GM12801 (cell line): Measurements from ENCODE around the gene SPATA31E1.

ENCODE experiments used
- CTCF ChIP-seq: IDR thresholded peaks from one replicate; pipeline ENCODE4 v1.5.1; 2011; ENCODE audit warnings: control low read depth; ENCODE audit not compliant: insufficient read length; ENCODE audit errors: extremely low read depth

The SPATA31E1 gene

DNA sequence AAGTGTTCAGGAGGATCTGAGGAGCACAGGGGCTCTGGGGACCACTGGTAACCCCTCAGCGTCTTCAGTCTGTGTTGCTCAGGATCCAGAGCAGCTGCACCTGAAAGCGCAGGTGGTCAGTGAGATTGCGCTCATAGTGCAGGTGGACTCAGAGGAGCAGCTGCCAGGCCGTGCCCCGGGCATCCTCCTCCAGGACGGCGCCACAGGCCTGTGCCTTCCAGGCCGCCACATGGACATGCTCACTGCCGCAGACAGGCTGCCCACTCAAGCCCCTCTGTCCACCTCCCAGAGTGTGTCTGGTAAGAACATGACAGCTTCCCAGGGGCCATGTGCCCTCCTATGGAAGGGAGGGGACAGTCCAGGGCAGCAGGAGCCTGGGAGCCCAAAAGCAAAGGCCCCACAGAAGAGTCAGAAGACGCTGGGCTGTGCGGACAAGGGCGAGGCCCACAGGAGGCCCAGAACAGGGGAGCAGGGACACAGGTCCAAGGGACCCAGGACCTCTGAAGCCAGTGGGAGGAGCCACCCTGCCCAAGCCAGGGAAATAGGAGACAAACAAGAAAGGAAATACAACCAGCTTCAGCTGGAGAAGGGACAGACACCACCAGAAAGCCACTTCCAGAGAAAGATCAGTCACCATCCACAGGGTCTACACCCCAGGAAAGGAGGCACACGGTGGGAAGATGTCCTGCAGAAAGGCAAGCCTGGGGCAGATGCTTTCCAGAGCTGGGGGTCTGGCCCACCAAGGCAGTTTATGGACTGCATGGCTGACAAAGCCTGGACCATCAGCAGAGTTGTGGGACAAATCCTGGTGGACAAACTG lies 5.2 kb downstream of the SPATA31E1 start:
- no peak for TF ChIP-seq CTCF

GRCh38 chr9:87888501-87888900 lies 5.8 kb downstream of the SPATA31E1 start:
- TF ChIP-seq CTCF: no peak

GRCh38 chr9:87889065-87889881 lies 6.6 kb downstream of the SPATA31E1 start:
- no peak for TF ChIP-seq CTCF

DNA sequence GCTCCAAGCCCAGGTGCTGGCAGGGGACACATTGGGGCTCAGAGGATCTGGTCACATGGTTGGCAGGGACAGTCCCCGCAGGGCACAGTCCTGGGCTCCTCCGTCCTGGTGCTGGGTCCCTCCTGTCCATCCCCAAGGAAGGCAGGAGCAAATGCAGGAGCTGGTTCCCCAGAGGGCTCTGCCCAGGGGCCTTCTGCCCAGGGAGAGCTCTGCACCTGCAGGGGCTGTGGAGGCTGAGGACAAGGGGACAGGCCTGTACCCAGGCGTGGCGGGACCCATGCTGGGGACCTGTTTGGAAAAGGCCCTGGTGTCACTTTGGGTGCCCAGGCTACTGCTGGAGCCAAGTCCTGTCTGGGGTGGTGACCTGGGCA lies 7.2 kb downstream of the SPATA31E1 start:
- TF ChIP-seq CTCF: no peak

DNA sequence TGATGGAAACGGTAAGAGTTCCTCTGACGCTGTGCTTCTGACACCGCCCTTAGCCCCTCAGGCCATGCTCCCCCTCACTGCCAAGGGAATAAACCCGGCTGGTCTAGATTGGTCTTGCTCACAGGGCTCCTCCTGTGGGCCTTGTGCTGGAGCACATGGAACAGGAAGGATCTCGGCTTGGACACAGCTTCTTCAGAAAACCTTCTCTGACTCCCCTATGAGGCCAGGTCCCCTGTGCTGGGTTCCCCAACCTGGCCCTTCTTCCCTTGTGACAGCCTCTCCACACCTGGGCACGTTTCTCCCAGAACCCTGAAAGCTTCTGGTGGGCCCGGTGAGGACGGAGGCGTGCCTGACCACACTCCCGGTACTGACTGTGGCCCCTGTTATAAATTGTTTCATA lies 8.2 kb downstream of the SPATA31E1 start:
- TF ChIP-seq CTCF: no peak

DNA sequence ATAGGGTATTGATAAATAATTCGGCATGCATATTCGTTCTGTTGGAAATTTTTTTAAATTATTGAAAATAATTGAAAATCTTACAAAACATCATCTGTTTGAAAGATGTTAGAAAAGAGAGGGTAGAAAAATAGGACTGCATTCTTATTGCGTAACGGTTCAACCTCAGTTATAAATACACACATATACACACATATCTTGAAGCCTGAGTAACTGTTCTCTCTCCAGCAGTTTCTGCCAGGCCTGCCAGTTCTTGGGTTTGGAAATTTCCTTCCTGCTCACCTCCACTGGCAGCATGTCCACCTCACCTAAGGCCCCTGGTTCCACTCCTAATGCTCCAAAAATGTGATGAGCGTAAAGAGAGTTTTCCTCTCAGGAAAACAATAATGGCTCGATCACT lies 9.1 kb downstream of the SPATA31E1 start:
- TF ChIP-seq CTCF: no peak

DNA sequence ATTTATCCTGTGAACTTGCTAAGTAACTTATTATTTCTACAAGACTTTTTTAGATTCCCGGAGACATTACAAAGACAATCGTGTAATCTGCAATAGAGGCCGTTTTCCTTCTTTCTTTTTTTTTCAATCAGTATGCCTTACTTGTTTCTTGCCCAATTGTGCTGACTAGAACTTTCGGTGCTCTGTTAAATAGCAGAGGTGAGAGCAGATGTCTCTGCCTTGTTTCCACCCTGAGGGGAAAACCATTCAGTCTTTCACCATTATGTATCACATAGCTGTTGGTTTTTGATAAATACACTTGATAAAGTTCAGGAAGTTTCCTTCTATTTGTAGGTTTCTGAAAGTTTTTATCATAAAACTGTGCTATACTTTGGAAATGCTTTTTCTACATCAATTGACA lies 10.3 kb downstream of the SPATA31E1 start:
- no peak for TF ChIP-seq CTCF
